NB4 (cell line): ENCODE results near the gene CLHC1.

Source experiments
- CTCF ChIP-seq: IDR thresholded peaks from one replicate; pipeline ENCODE4 v1.5.1; 2012; ENCODE audit warnings: low read depth, low read length
- MAX ChIP-seq: IDR thresholded peaks from 2 replicates; pipeline ENCODE4 v1.6.1; 2011; ENCODE audit warnings: low read depth, low read length
- MYC ChIP-seq: IDR thresholded peaks from 2 replicates; pipeline ENCODE4 v1.6.1; 2011; ENCODE audit warnings: low read depth, low read length
- POLR2A ChIP-seq: IDR thresholded peaks from 2 replicates; pipeline ENCODE4 v1.6.1; 2011; ENCODE audit warnings: mild to moderate bottlenecking; ENCODE audit not compliant: insufficient read length; ENCODE audit errors: extremely low read depth

- TF ChIP-seq CTCF, result no peak
- no peak for TF ChIP-seq POLR2A
- no peak for TF ChIP-seq MAX
- TF ChIP-seq MYC, result no peak
Measured at GRCh38 chr2:55180374-55180773, 51.7 kb downstream of the CLHC1 start.
